H1 (cell line): ENCODE data around the gene KIF1B. TPM values are rescaled to one million over a fixed set of nuclear protein-coding genes. Genes with fewer than 3 reads are reported as not detected.

Source experiments
- CTCF ChIA-PET: fragments of 300-600 bp; sonication (Branson Sonifier 250); formaldehyde crosslinking; loops from one replicate; lab custom pipeline; 2021; ENCODE audit not compliant: partially characterized antibody; lab: Charles Lee
- POLR2A ChIA-PET: fragments of 300-600 bp; sonication (Branson Sonifier 250); formaldehyde crosslinking; loops from one replicate; lab custom pipeline; 2021; ENCODE audit warnings: inconsistent platforms; ENCODE audit not compliant: partially characterized antibody; lab: Charles Lee
- DNase-seq, 2 experiments: peaks; one replicate each; pipeline versions ENCODE4 v3.0.0 to v3.0.0-alpha.2; 2010 to 2022; ENCODE audit warnings: low spot score in 2 of 2, low read depth in 1 of 2, mixed read lengths in 1 of 2
- FAIRE-seq: peaks from 2 replicates; lab custom pipeline; 2011; peaks lifted over from hg19 to GRCh38; lab: Jason Lieb, UNC
- H2AFZ ChIP-seq: 2 replicates; pipeline ENCODE4 v1.8.1; 2012; ENCODE audit warnings: low read length, inconsistent platforms
- H2AK5ac ChIP-seq: 2 replicates; pipeline ENCODE4 v1.6.1; 2013; ENCODE audit warnings: low read depth, low read length
- H2BK120ac ChIP-seq: replicated peaks from 2 replicates; pipeline ENCODE3; 2013; ENCODE audit warnings: low read depth, low read length, inconsistent platforms
- H2BK12ac ChIP-seq: 2 replicates; pipeline ENCODE4 v1.6.1; 2013; ENCODE audit warnings: low read depth, low read length
- H2BK15ac ChIP-seq: 2 replicates; pipeline ENCODE4 v1.6.1; 2013; ENCODE audit warnings: low read length
- H2BK20ac ChIP-seq: 2 replicates; pipeline ENCODE4 v1.6.1; 2013; ENCODE audit warnings: low read length
- H2BK5ac ChIP-seq: 2 replicates; pipeline ENCODE4 v1.6.1; 2013; ENCODE audit warnings: low read depth, low read length
- H3K14ac ChIP-seq: 2 replicates; pipeline ENCODE4 v1.6.1; 2013; ENCODE audit warnings: inconsistent platforms; ENCODE audit not compliant: insufficient read length
- H3K18ac ChIP-seq: 2 replicates; pipeline ENCODE4 v1.6.1; 2013; ENCODE audit warnings: low read length; ENCODE audit errors: extremely low read depth
- H3K23ac ChIP-seq: 2 replicates; pipeline ENCODE4 v1.6.1; 2013; ENCODE audit warnings: inconsistent platforms; ENCODE audit not compliant: insufficient read length
- H3K23me2 ChIP-seq: 2 replicates; pipeline ENCODE4 v1.6.1; 2013; ENCODE audit warnings: low read depth, low read length
- H3K27ac ChIP-seq: 2 replicates; pipeline ENCODE4 v1.6.1; 2011; ENCODE audit warnings: low read depth, low read length, inconsistent platforms
- H3K27me3 ChIP-seq, 4 experiments: replicated peaks in 1 of 4; 1 replicate in 1 of 4; 2 replicates in 3 of 4; pipeline versions ENCODE4 v1.6.1 to v1.8.1; 2011 to 2013; ENCODE audit warnings: low read length in 3 of 4, mild to moderate bottlenecking in 3 of 4, inconsistent platforms in 2 of 4, mixed read lengths in 2 of 4, moderate library complexity in 1 of 4; ENCODE audit not compliant: control insufficient read depth in 3 of 4, insufficient read depth in 3 of 4; ENCODE audit errors: extremely low read depth in 1 of 4
- H3K36me3 ChIP-seq, 4 experiments: 2 replicates each; pipeline versions ENCODE4 v1.6.1 to v1.8.1; 2011 to 2013; ENCODE audit warnings: mild to moderate bottlenecking in 4 of 4, low read length in 3 of 4, moderate library complexity in 2 of 4, control low read depth in 1 of 4, inconsistent platforms in 1 of 4; ENCODE audit not compliant: insufficient read depth in 4 of 4, control insufficient read depth in 2 of 4
- H3K4ac ChIP-seq: replicated peaks from 2 replicates; pipeline ENCODE3; 2013; ENCODE audit warnings: low read length, low read depth, mixed read lengths, inconsistent platforms; ENCODE audit not compliant: insufficient read length
- H3K4me1 ChIP-seq, 4 experiments: replicated peaks in 1 of 4; 1 replicate in 1 of 4; 2 replicates in 3 of 4; pipeline versions ENCODE4 v1.6.1 to v1.8.1; 2011 to 2013; ENCODE audit warnings: low read length in 3 of 4, inconsistent platforms in 2 of 4, mixed read lengths in 1 of 4; ENCODE audit not compliant: insufficient read depth in 4 of 4, control insufficient read depth in 3 of 4
- H3K4me2 ChIP-seq, 2 experiments: 2 replicates each; pipeline versions ENCODE4 v1.6.1 to v1.8.1; 2011 to 2013; ENCODE audit warnings: low read depth in 2 of 2, low read length in 2 of 2, control low read depth in 1 of 2, inconsistent platforms in 1 of 2, mild to moderate bottlenecking in 1 of 2; ENCODE audit not compliant: insufficient read depth in 1 of 2
- H3K4me3 ChIP-seq, 4 experiments: fragments of 200-600, 300-600 bp in 1 of 4; sonication (generic), shearing (Covaris generic), sonication (Bioruptor Twin) in 1 of 4; 2 replicates each; pipeline versions ENCODE4 v1.5.1 to v1.8.1; 2011 to 2016; ENCODE audit warnings: low read length in 4 of 4, low read depth in 3 of 4, control low read depth in 2 of 4, inconsistent platforms in 2 of 4, mild to moderate bottlenecking in 2 of 4, mixed read lengths in 1 of 4, moderate library complexity in 1 of 4; ENCODE audit not compliant: insufficient read depth in 2 of 4; ENCODE audit errors: extremely low read depth in 1 of 4
- H3K56ac ChIP-seq: replicated peaks from 2 replicates; pipeline ENCODE3; 2013; ENCODE audit warnings: low read depth, mild to moderate bottlenecking, mixed read lengths, low read length, inconsistent platforms; ENCODE audit not compliant: insufficient read length
- H3K79me1 ChIP-seq: 2 replicates; pipeline ENCODE4 v1.6.1; 2013; ENCODE audit warnings: low read depth, low read length, control low read depth
- H3K79me2 ChIP-seq, 2 experiments: 2 replicates each; pipeline versions ENCODE4 v1.6.1 to v1.8.1; 2012 to 2013; ENCODE audit warnings: low read length in 2 of 2, mild to moderate bottlenecking in 2 of 2, inconsistent platforms in 1 of 2; ENCODE audit not compliant: insufficient read depth in 2 of 2, control insufficient read depth in 1 of 2
- H3K9ac ChIP-seq, 4 experiments: replicated peaks in 1 of 4; 1 replicate in 1 of 4; 2 replicates in 3 of 4; pipeline versions ENCODE4 v1.6.1 to v1.8.1; 2011 to 2013; ENCODE audit warnings: low read depth in 3 of 4, low read length in 3 of 4, control low read depth in 2 of 4, mild to moderate bottlenecking in 2 of 4, moderate library complexity in 2 of 4, inconsistent platforms in 1 of 4; ENCODE audit errors: extremely low read depth in 1 of 4
- H3K9me3 ChIP-seq, 2 experiments: 2 replicates each; pipeline versions ENCODE4 v1.6.1 to v1.8.1; 2012 to 2013; ENCODE audit warnings: mild to moderate bottlenecking in 2 of 2, moderate library complexity in 2 of 2, control low read depth in 1 of 2, inconsistent platforms in 1 of 2, low read depth in 1 of 2, low read length in 1 of 2, mixed read lengths in 1 of 2; ENCODE audit not compliant: insufficient read depth in 2 of 2
- H4K20me1 ChIP-seq, 2 experiments: replicated peaks in 1 of 2; 2 replicates each; pipeline versions ENCODE3 to v1.8.1; 2011 to 2013; ENCODE audit warnings: inconsistent platforms in 2 of 2, low read length in 2 of 2, mild to moderate bottlenecking in 1 of 2; ENCODE audit not compliant: insufficient read depth in 2 of 2, control insufficient read depth in 1 of 2
- H4K5ac ChIP-seq: 2 replicates; pipeline ENCODE4 v1.6.1; 2013; ENCODE audit warnings: low read length, low read depth, mixed read lengths, inconsistent platforms; ENCODE audit not compliant: insufficient read length
- H4K8ac ChIP-seq: 2 replicates; pipeline ENCODE4 v1.8.0; 2013; ENCODE audit warnings: mild to moderate bottlenecking, moderate library complexity, low read length, inconsistent platforms; ENCODE audit not compliant: insufficient read depth; ENCODE audit errors: extremely low read depth
- H4K91ac ChIP-seq: replicated peaks from 2 replicates; pipeline ENCODE3; 2013; ENCODE audit warnings: low read length, mixed read lengths, inconsistent platforms; ENCODE audit not compliant: insufficient read length
- KDM4A ChIP-seq: IDR thresholded peaks from one replicate; pipeline ENCODE4 v1.7.1; 2012; ENCODE audit warnings: low read depth, mild to moderate bottlenecking, moderate library complexity, low read length, inconsistent platforms; ENCODE audit not compliant: severe bottlenecking
- POLR2AphosphoS5 ChIP-seq: IDR thresholded peaks from 2 replicates; pipeline ENCODE4 v1.6.1; 2011; ENCODE audit warnings: low read depth, low read length
- WGBS, 2 experiments: shearing (Covaris generic) in 1 of 2; methylation state at CpG; one replicate each; pipeline versions ENCODE4 v1.1.6 to v1.1.7; 2013 to 2015; ENCODE audit warnings: low lambda C conversion rate in 2 of 2, mixed read lengths in 2 of 2, inconsistent platforms in 1 of 2, low coverage in 1 of 2, missing lambda C conversion rate in 1 of 2; ENCODE audit not compliant: insufficient replicate concordance in 2 of 2, insufficient coverage in 1 of 2, insufficient read length in 1 of 2; ENCODE audit errors: extremely low coverage in 1 of 2, missing lambda C conversion rate in 1 of 2; 5-methylcytosine and 5-hydroxymethylcytosine counted together
- polyA plus RNA-seq, 7 experiments: library from polyadenylated mRNA; depleted of rRNA in 3 of 7; stranded (reverse) in 5 of 7; unstranded in 2 of 7; fragments of >200 nt in 5 of 7; fragments of 200-250 nt in 2 of 7; gene quantifications; 1 replicate in 5 of 7; 2 replicates in 1 of 7; 4 replicates in 1 of 7; pipeline versions ENCODE4 v1.2.1 to v1.2.3, GENCODE V29; 2011 to 2013; ENCODE audit warnings: missing spikeins in 2 of 7, mixed read lengths in 2 of 7
- total RNA-seq: library from RNA; stranded (reverse); fragmentation: NEBNext Ultra II Directional; extraction: Animal tissue kit (Norgen Biotek cat#: 25700); gene quantifications from 2 replicates; pipeline ENCODE4 v1.2.1, GENCODE V29; 2021

Gene KIF1B
- total and polyA plus RNA-seq, 2 of the 8 experiments (the other 6 are each of a cell fraction or from before 2014, with no cell fraction given): 39.1 to 74.2 TPM

DNA sequence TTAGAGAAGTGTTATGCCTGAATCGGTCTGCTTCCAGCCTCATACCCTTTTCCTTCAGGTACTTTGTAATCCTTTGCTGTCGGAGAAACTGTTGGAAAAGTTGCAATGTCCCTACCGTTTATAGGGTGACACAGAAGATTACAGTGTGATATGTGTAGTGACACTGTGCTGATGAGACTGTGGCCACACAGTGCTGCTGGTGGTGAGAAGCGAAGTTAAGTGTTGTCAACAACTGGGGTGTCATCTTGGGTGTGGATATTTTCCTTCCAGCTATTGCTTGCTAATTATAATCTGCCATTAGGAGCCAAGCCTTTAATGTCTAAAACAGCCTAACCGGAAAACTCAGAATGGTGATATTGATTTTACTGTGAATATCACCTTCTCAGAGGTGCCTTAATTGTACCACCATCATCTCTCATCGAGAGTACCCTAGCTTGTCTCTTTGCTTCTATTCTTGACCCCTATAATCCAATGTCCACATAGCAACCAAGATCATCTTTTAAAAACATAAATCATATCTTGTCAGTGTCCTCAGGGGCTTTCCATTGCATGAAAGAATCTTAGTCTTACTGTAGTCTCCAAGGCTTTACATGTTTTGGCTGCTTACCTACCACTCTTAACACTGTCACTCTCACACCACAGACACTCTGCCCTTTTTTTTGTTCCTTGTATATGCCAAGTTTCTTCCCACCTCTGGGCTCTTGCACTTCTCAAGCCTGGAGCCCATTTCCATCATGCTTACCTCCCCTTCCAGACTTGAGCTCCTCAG lies 99.1 kb downstream of the KIF1B start:
- no peak overlapping the region for H3K27ac ChIP-seq
- ChIA-PET POLR2A (interaction anchor here (1.3 kb wide), 1 partner anchor 9 kb away, joined by 4 read pairs; no protein-coding TSS in a partner anchor), CTCF (interaction anchor here (0.7 kb wide), 1 partner anchor 8 kb away, joined by 3 read pairs; no protein-coding TSS in a partner anchor)
- no peak overlapping the region for H3K23ac ChIP-seq
- no peaks in the 10 kb centered on the region for H3K27me3 ChIP-seq
- no peak overlapping the region for H2AFZ ChIP-seq
- H3K79me2 ChIP-seq: no peaks in the 10 kb centered on the region
- H3K4ac ChIP-seq: no peak overlapping the region
- no peak overlapping the region for H4K8ac ChIP-seq
- 91% methylated on average over 6 of the region's 6 CpGs; no CpG with 5 or more reads in 1 of the 2 experiments for WGBS, 2 experiments
- no peak overlapping the region for H3K9ac ChIP-seq
- H2BK120ac ChIP-seq: no peak overlapping the region
- no peak overlapping the region for H2BK5ac ChIP-seq
- TF ChIP-seq KDM4A: no peak
- peak; percentile 39; the same call in 1 of the 2 replicates for TF ChIP-seq POLR2AphosphoS5
- H3K9me3 ChIP-seq: no peaks in the 10 kb centered on the region
- no peak overlapping the region for H3K18ac ChIP-seq
- no peaks in the 10 kb centered on the region for H3K23me2 ChIP-seq
- H3K56ac ChIP-seq: no peak overlapping the region
- no peak overlapping the region for H4K91ac ChIP-seq
- H3K14ac ChIP-seq: no peak overlapping the region
- no peak overlapping the region for H4K5ac ChIP-seq
- H2BK15ac ChIP-seq: no peak overlapping the region
- DNase-seq (no peak), FAIRE-seq (no peak)
- peaks cover 0 to 11% (median 4%) of the 10 kb centered on the region in 4 experiments; a peak in 4 of 8 replicates for H3K36me3 ChIP-seq
- no peaks in the 10 kb centered on the region; the same call in 1 of the 2 replicates for H3K79me1 ChIP-seq
- no peak overlapping the region for H2AK5ac ChIP-seq
- no peak overlapping the region for H3K4me3 ChIP-seq
- H4K20me1 ChIP-seq: no peaks in the 10 kb centered on the region
- no peaks in the 10 kb centered on the region for H3K4me1 ChIP-seq
- H2BK20ac ChIP-seq: no peak overlapping the region
- H3K4me2 ChIP-seq: no peak overlapping the region
- H2BK12ac ChIP-seq: no peak overlapping the region
